ENCODE data around the gene SATB2.
A peak's percentile ranks its signal among the peaks of the same experiment; 100 is the strongest.

SATB2 gene

DNA sequence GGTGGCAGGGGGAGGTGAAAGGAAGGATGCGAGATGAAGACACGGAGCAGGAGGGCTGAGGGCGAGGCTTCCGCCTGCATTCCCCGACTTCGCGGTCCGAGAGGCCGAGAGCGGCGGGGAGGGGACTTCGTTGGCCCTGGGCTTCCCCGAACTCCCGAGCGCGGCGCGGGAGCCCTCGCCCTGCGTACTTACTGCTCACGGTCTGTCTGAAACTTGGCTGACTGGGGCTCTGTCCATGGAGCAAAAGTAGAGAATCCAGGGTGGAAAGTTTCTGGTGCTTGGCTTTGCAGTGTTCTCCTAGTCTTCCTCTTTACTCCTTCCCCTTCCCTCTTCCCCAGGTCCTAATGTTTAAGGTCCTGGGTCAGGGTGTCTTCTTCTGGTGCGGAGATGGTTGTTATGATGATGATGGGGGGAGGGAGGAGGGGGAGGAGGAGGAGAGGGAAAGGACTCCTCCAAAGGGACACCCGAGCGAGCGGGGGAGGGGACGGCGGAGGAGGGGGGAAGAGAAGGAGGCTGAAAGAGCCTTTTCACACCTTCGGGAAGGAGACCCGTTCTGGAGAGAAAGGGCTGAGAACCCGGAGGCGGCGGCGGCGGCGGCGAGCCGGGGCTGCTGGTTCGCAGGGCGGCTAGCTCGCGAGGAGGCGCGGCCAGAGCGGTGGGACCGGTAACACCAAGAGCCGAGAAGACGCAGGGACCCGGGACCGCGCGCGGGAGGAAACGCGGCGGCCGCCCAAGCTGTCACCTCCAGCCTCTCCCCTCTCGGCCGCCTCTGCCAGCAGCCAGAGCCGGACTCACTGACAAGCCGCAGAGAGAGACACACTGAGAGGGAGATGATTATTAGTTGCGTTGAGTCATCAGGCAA lies at the start of gene SATB2:
TSS of gene SATB2 (minus strand) at position 793 of the 862 bp plus-strand sequence. CDS start 1,902 bp downstream, outside the sequence.
- peak; percentile 75 for DNase-seq (ENCODE audit: low spot score)

DNA sequence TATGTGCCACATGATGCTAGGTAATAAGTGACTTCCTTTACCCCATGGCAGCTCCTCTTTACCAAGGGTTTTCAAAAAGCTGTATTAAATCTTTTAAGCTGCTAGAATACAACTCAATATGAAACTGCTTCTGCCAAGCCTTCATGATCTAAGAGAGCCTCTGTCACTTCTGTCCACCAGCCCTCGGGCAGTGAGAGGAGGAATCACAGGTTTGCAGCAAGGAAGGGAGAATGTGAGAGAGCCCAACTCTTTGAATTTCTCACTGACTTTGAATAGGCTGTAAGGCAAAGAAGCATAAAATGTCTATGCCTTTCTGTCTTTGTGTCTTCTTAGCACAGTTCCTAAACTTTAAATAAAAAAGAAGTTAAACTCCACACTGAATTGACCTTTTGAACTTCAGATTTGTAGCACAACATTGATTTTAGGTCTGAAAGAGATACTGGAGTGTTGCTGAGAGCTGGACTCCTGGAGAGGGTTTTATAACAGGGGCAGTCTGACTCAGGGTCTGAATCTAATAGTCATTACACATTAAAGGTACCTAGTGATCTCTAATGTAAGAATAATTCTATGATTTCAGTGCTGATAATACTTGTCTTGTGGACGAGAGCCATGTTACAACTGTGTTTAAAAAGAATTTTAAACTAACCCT lies 48.1 kb upstream of the SATB2 start:
- no peak for DNase-seq (ENCODE audit: low spot score)

DNA sequence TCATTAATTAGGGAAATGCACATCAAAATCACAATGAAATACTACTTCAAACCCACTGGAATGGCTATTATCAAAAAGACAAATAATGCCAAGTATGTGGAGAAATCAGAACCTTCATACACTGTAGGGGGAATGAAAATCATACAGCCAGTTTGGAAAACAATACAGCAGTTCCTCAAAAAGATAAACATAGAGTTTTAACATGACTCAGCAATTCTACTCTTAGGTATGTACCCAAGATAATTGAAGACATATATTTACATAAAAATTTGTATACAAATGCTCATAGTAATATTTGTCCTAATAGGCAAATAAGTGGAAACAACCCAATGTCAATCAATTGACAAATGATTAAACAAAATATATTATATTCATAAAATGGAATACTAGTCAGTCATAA lies 45.4 kb upstream of the SATB2 start:
- DNase-seq (ENCODE audit: low spot score), result no peak

DNA sequence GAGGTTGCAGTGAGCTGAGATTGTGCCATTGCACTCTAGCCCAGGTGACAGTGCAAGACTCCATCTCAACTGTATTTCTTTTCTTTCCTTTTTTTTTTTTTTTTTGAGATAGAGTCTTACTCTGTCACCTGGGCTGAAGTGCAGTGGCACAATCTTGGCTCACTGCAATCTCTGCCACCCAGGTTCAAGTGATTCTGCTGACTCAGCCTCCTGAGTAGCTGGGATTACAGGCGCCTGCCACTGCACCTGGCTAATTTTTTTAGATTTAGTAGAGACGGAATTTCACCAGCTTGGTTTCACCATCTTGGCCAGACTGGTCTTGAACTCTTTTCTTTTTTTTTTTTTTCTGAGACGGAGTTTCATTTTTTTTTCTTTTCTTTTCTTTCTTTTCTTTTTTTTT lies 41.3 kb upstream of the SATB2 start:
- DNase-seq (ENCODE audit: low spot score), result no peak

DNA sequence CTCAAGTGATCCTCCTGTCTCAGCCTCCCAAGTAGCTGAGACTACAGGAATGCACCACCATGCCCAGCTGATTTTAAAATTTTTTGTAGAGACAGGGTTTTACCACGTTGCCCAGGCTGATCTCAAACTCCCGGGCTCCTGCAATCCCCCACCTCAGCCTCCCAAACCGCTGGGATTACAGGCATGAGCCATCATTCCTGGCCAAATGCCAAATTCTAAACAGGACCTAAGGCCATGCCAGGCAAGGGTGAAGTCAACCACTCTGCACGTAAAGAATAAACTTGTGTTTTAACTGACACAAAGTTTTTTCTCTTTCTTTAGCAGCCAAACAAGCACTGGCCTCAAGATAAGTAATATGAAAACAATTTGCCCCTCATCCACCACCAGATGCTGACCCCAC lies 37.4 kb upstream of the SATB2 start:
- no peak for DNase-seq (ENCODE audit: low spot score)

DNA sequence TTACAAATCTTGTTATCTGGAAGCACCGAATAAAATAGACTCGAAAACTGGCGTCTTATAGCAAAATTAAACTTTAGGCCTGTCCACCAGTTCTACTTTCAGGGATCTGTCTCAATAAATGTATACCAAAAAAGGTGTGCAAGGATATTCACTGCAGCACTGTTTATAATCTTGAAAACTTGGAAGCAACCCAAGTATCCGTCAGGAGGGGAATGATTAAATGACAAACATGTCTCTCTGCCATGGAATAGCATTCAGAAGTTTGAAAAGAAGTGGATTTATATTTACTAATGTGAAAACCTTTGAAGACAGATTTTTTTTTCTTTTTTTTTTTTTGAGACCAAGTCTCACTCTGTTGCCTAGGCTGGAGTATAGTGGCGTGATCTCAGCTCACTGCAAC lies 32.3 kb upstream of the SATB2 start:
- DNase-seq (ENCODE audit: low spot score), result no peak

DNA sequence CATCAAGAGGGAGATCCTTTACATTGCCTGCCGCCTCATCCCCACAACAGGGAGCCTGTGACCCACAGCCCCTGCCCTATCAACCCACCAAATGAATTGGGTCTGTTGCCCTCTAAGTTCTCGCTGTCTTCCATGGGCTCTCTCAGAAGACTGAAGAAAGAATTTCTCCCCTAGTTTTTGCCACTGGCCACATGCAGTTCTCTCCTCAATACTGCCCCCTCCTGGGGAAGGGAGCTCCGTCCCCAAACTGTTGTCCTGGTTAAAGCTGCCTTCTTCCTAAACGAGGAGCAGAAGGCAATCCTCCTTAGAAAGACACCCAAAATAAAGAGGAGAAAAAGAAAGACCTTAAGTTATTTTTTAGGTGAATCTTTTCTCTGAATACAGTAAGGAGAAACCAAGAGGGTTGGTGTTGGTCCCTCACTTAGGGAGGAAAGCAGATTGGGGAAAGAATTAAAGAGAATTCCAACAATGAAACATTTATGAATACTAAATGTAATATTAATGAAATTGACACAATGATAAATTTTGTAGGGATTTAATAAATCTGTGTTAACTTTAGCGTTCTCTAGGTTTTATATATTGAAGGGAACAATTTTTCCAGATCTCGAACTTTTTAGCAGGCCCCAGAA lies 31.1 kb upstream of the SATB2 start:
- DNase-seq (ENCODE audit: low spot score), result peak; percentile 85

DNA sequence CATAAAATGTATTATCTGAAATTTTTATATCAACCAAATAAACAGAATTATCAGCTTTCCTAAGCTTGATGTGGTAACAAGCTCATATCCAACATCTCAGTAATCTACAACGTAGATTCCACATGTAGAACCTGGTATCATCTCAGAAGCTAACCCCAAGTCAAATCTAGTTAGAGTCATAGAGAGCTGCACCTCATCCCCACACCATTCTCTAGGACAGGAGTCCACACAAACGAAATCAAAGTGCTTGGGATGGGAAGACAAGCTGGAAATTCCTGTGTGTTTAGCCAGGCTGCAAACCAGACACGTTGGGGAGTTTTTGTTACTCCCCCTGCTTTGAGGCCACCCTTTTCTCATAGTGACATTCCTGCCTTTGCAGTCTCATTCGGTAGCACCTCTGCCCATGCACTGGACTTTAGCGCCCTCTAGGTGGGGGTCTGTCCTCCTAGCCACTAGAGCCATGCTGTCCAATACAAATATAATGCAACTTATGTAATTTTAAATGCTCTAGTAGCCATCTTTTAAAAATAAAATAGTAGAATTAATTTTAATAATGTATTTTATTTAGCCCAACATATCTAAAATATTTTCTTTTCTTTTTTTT lies 28.1 kb upstream of the SATB2 start:
- DNase-seq (ENCODE audit: low spot score), result peak; percentile 77

DNA sequence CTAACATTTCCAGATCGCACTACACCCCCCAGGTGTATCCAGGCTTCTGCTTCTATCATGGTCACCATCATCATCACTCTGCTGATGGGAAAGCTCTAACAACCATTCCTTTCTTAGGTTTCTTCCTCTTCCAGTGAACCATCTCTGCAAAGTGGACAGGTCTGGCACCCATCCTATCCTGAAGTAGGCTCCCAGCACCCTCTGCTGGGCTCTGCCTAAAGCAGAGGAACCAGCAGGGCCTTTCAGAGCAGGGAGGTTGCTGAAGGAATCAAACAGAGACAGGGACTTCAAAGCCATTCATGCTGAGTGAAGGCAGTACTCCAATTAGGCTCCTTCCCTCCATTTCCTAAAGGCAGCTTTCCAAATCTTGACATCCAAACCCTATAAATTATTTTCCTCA lies 27.2 kb upstream of the SATB2 start:
- no peak for DNase-seq (ENCODE audit: low spot score)

DNA sequence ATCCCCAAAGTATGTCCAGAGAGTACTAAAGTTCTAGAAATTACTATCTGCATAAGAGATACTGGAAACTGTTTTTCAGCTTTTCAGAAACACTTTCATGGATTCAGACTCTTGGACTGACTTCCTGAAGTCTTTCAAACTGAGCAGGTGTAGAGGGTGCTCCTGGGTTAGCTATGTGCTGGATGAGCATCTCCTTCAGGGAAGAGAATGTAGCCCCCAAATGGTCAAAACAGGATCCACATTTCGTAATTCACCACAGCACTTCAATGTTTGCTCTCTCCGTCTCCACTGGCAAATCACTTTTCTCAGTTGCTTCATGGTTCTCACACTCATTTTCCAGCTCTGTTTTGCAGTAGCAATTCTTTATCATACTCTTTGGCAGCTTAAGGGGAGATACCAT lies 23.2 kb upstream of the SATB2 start:
- no peak for DNase-seq (ENCODE audit: low spot score)

DNA sequence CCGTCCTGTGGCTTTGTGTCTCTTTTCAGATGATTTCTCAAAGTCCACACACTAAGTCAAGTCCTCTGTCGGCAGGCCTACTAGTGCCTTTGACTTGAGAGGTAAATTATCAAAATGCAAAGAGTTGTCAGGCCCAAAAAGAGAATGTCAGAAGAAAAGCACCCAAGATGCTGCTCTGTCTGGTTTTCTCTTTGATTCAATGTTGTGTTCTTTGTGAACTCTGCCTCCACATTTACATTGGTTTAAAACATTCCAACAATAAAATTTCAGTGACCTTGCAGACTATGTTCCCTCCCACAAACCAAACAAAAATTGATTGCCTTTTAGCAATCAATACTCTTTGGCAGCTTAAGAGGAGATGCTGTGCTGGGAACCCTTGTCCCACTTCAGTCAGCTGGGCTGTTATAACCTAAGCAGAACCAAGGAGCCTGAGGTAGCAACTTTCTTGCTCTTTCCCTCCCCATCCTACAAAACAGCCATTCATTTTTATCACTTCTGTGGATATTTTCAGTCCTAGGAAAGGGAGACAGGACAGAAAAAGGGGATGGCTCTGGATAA lies 19.6 kb upstream of the SATB2 start:
- no peak for DNase-seq (ENCODE audit: low spot score)

DNA sequence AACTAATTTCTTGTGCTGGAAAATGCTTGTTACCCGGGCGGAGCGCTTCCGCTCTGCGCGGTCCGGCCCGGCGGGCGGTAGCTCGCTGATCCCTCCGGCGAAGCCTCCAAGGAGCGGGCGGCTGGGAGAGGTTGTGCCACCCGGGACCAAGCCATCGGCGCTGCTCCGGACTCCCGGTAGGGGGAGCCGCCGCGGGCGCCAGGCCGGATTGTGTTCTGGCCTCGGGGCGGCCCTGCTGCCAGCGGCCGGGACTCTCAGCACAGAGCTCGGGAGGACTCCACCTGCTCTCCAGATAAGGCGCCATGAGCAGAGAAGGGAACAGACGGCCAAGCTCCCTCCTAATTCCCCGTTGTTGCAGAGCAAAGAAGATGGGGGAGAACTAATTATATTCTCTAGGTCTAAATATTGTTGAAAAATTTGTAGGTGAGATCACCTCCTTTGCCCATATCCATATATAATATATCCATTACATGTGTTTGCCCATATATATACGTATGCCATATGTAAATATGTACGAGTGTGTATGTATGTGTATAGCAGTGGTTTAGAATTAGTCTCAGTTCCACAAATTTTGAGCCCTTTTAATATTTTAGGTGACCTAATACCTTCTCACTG lies 13.8 kb upstream of the SATB2 start:
- peak; percentile 93 for DNase-seq (ENCODE audit: low spot score)

DNA sequence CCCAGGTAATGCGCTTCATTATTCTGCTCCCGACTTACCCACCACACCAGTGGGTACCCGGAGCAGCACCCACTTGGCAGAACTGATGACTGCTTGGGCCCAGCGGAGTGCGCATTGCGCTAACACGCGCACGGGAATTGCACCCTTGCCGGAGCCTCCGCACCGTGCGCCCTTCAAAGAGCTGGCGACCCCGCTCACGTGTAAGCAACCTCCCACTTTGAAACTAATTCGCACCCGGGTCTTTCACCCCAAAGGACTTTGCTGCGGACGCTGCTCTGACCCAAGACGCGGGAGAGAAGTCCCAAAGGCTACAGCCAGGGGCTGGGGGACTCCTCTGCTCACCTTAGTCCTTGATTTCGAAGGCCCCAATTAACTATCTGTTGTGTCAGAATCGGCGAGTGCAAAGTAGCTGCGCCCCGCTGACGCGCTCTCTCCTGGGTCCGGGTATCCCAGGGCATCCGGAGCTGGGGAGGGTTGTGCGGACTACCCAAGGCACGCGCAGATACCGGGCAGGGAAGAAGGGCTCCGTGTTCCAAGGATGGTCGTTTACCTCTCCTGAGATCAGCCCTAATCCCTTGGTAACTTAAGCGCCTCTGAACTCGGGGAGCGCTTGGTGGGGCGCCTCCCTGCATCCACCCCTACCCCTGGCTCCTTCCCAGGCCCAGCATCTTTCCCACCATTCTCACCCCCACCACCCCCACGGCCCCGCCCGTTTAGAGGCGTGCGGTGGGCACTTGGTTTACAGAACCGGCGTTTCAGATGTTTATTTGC lies 13.1 kb upstream of the SATB2 start:
- no peak for DNase-seq (ENCODE audit: low spot score)

DNA sequence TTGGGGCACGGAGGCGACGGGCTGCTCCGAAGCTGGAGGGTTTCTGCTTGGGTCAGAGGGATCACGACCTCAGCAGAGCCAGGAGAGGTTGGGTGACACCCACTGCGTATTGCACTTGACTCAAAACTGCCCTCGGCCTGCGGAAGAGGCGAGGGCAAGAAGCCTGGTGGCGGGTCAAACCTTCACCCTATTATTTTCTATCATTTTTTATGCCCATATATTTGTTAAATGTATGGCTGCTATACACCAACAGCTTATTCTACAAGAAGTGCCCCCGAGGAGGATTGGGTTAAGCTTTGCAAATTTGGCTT lies 12.6 kb upstream of the SATB2 start:
- DNase-seq (ENCODE audit: low spot score), result no peak

DNA sequence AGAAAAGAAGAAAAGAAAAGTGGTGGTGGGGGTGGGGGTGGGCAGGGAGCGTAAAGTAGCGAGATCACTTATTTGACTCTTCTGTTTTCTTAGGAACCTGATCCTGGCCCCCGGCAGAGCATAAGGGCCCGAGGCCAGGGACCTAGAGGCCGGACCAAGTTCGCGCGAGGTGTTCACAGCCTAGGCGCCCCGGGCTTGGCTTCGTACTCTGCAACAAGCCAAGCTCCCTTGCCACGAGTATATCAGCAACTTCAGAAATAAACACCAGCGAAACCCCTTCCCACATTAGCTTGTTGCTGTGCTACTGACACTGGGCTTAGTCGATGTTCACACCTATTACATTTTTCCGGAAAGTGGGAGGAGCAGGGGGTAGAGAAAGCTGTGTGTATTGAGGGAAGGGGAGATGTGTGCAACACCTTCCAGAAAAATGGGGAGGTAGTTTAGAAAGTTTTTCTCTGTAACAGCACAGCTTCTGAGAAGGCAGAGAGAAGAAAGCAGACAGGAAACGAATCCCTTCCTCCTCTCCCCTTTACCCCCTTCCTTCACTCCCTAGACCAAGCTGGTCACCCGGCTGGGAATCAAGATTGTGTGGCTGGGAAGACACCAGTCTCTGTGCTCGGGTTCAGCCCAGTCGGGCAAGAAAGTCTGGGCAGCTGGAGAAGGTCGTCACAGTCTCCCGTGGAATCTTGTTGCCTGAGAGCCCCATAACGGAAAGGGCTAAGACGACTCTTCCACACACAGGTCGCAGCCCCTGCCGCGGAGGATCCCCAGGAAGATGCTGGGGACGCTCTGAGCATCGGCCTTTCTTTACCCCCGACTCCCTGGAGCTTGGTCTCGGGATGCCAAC lies 12.0 kb upstream of the SATB2 start:
- DNase-seq (ENCODE audit: low spot score), result no peak

DNA sequence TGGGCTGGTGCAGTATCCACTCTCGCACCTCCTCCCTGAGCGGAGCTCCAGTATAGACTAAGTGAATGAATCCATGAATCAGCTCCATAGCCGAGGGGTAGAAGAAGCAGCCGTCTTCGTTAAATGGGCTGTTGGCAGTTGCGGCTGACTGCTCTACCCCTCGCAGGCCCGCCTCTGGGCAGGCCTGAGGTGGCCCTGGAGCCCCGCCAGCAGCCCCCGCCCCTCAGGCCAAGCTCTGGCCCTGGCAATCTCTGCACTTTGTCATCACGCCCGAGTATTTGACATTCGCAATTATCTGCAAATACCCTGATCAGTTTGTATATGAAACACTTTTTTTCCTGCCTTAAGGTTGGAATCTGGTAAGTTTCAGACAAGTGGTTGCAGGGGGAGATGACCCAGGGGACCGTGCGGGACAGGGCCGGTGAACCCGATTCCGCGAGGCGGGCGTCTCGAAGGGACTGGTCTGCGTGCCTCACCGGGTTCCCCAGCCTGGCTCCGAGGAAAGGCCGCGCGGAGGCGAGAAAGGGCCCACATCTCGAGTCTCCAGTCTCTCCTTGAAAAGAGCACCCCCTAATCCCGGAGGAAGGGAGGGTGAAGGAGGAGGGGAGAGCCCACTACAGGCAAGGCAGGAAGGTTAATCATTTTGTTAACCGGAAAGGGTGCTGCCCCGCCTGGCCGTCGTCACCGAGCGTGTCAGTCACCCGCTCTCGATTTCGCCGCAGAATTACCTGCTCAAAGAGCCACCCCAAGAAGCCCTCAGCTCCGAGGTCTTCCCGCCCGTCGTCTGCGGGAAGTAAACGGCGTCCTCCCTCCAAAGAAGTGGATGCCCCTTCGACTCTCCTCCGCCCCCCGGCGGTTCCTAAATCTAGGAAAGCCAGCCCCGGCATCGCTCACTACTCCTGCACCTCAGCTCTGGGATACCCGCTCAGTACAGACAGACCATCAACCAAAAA lies 11.1 kb upstream of the SATB2 start:
- DNase-seq (ENCODE audit: low spot score), result no peak

DNA sequence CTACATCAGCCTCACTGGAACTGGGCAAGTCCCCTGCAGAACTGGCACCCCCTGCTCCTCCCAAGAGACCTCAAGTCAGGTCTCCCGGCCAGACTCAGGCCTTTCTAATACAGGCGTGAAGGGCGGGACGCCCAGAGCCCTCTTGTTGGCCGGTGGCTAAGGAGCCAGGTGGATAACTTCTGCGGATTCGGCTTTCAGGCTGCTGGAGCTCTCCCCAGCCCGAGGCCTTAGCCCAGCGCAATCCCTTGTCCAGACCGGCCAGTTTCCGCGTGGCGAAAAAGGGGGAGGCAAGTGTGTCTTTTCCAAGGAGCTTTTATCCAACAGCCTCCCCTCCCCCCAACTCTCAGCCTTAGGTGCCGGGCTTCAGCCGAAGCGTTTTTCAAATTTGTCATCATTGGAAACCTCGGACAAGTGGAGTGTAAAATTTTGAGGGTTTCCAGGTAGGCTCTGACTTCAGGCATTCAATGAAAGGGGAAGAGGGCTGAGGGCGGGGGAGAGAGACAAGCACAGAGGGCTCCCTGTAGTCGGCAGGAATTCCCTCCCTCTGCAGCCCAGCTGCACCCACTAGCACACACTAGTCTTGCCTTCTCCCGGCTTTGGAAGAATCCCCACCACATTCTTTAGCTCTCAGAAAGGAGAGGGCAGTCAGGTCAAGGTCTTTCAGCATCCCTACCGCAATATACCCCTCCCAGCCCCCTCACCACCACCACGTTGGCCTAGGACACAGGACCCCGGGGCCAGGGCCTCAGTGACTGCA lies 9.5 kb upstream of the SATB2 start:
- no peak for DNase-seq (ENCODE audit: low spot score)

DNA sequence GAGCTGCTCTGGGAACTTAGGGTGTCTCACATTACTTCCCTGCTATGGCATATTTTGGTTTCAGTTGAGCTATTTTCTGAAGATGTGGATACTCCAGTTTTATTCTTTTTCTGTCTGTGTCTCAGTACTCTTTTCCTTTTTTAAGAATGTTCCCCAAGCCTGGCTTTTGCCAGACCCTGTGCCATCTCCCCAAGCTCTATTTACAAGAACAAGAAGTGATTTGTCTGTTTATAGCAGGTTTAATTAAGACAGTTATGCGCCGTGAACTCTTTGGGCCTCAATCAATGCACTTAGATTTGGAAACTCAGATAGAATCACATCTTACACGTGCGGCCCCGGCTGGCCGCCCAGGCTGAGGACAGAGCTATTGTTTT lies 8.9 kb upstream of the SATB2 start:
- DNase-seq (ENCODE audit: low spot score), result no peak

Measured in GM03348 (cell line).